Adrenal gland (tissue), 12 donors: ENCODE data around the gene IQSEC1. TPM values are rescaled to one million over a fixed set of nuclear protein-coding genes. Genes with fewer than 3 reads are reported as not detected.

Source experiments
- DNase-seq, 7 donors: peaks; one replicate each; pipeline ENCODE4 v3.0.0-alpha.2; 2019 to 2020
- H3K27ac ChIP-seq, 5 donors: fragments of 200-600 bp; sonication (generic) in 4 of 5; 1 replicate in 3 of 5; 2 replicates in 2 of 5; pipeline versions ENCODE4 v1.5.1 to v1.8.0; 2016 to 2020; ENCODE audit warnings: mild to moderate bottlenecking in 1 of 5
- H3K27me3 ChIP-seq: fragments of 200-600 bp; 2 replicates; pipeline ENCODE4 v1.8.0; 2021
- H3K36me3 ChIP-seq, 2 donors: fragments of 200-600 bp; replicated peaks in 1 of 2; 1 replicate in 1 of 2; 2 replicates in 1 of 2; pipeline versions ENCODE4 v1.5.1 to v1.8.0; 2018 to 2022
- H3K4me1 ChIP-seq, 2 donors: fragments of 200-600 bp; replicated peaks in 1 of 2; 1 replicate in 1 of 2; 2 replicates in 1 of 2; pipeline versions ENCODE4 v1.5.1 to v1.8.0; 2018 to 2021
- H3K4me3 ChIP-seq, 4 donors: fragments of 200-600 bp; sonication (generic) in 3 of 4; one replicate each; pipeline ENCODE4 v1.5.1; 2016 to 2018
- H3K9me3 ChIP-seq, 3 donors: fragments of 200-600 bp; sonication (generic) in 1 of 3; replicated peaks in 1 of 3; 1 replicate in 2 of 3; 2 replicates in 1 of 3; pipeline versions ENCODE4 v1.5.1 to v1.8.0; 2016 to 2021
- CTCF ChIP-seq, 6 experiments: fragments of 450-650 bp in 4 of 6; fragments of 200-600 bp in 2 of 6; sonication (generic) in 1 of 6; IDR thresholded peaks; 1 replicate in 5 of 6; 2 replicates in 1 of 6; pipeline versions ENCODE4 v1.5.1 to v1.8.0; 2016 to 2021; ENCODE audit warnings: antibody characterized with exemption in 6 of 6, mild to moderate bottlenecking in 2 of 6, moderate library complexity in 1 of 6
- POLR2A ChIP-seq, 2 donors: fragments of 450-650 bp; IDR thresholded peaks; one replicate each; pipeline ENCODE4 v1.6.1; 2017; ENCODE audit warnings: antibody characterized with exemption in 2 of 2, mild to moderate bottlenecking in 2 of 2, moderate library complexity in 1 of 2
- WGBS, 4 donors: extraction: QIAGEN DNeasy Blood & Tissue Kit in 2 of 4; methylation state at CpG; one replicate each; pipeline versions ENCODE4 v1.1.5 to v1.1.7; 2013 to 2017; 5-methylcytosine and 5-hydroxymethylcytosine counted together
- intact Hi-C, 2 donors: fragments of 100-400 bp; cut with DNase I; formaldehyde crosslinking; loops; one replicate each; pipeline versions ENCODE4 v1.14.1 to v1.15.0; 2022 to 2023
- polyA plus RNA-seq, 3 donors: library from polyadenylated mRNA; stranded (reverse); fragments of 200-250 nt in 2 of 3; fragments of 350-450 nt in 1 of 3; fragmentation: Illumina TruSeq in 1 of 3; extraction: RNeasy Lipid Tissue Mini Kit (QIAGEN cat#74804) in 1 of 3; gene quantifications; one replicate each; pipeline ENCODE4 v1.2.3, GENCODE V29; 2013 to 2014
- total RNA-seq, 9 donors: library from RNA; depleted of rRNA in 4 of 9; stranded (reverse); fragments of >200 nt in 4 of 9; fragments of 120-200 nt in 1 of 9; fragmentation: NEBNext Ultra II Directional in 1 of 9; extraction: Animal tissue kit (Norgen Biotek cat#: 25700) in 1 of 9; gene quantifications; one replicate each; pipeline versions ENCODE4 v1.1.0 to v1.2.4, GENCODE V29; 2013 to 2023
- donor health status: healthy with polysubstance abuse.
- donor health status: Bipolar disorder and iron deficiency.
- donor health status: DM: yes; HTN: yes; CAD: no.
- donor health status: DM: no; HTN: no; CAD: no.
- donor health status: DM: no; HTN: no; CAD: no.
- donor health status: DM: yes; HTN: yes; CAD: no.

IQSEC1 gene
- total and polyA plus RNA-seq, 12 donors = 24.4 to 133 (median 94.2) TPM

- H3K4me1 ChIP-seq = no peaks in the 10 kb centered on the region
- DNase-seq = no peak
- no peak overlapping the region for H3K4me3 ChIP-seq
- intact Hi-C loops = no loop called here
- H3K27ac ChIP-seq = no peak overlapping the region
- H3K9me3 ChIP-seq = no peaks in the 10 kb centered on the region
- TF ChIP-seq CTCF (IDR thresholded peaks at IDR 0.05) (no peak), POLR2A (IDR thresholded peaks at IDR 0.05) (no peak)
- 59 to 68% (median 64%) methylated on average over 8 of the region's 8 CpGs for WGBS, 4 donors
- H3K27me3 ChIP-seq = no peaks in the 10 kb centered on the region
- H3K36me3 ChIP-seq = no peaks in the 10 kb centered on the region
Measured at GRCh38 chr3:13037458-13038117, 35.6 kb downstream of the IQSEC1 start.

GRCh38 chr3:13034861-13035260, 38.4 kb downstream of the IQSEC1 start:
- H3K4me1 ChIP-seq = no peaks in the 10 kb centered on the region

GRCh38 chr3:13034109-13034800, 39.0 kb downstream of the IQSEC1 start:
- intact Hi-C loops = no loop called here
- DNase-seq = no peak

More at GRCh38 chr3:13034861-13035260, 38.4 kb downstream of the IQSEC1 start:
- intact Hi-C loops = no loop called here
- 71 to 97% (median 85%) methylated on average over 2 to 5 of the region's 5 CpGs; no CpG with 5 or more reads in 1 of the 4 donors for WGBS, 4 donors
- Histone ChIP-seq H3K27me3 (no peaks in the 10 kb centered on the region), H3K36me3 (no peaks in the 10 kb centered on the region), H3K9me3 (no peaks in the 10 kb centered on the region), H3K4me3 (no peak overlapping the region), H3K27ac (no peak overlapping the region)
- no peak for DNase-seq
- TF ChIP-seq CTCF (IDR thresholded peaks at IDR 0.05) (no peak), POLR2A (IDR thresholded peaks at IDR 0.05) (no peak)

More at GRCh38 chr3:13034109-13034800, 39.0 kb downstream of the IQSEC1 start:
- no peak for TF ChIP-seq POLR2A (IDR thresholded peaks at IDR 0.05)
- no peak for TF ChIP-seq CTCF (IDR thresholded peaks at IDR 0.05)
- no peak overlapping the region for H3K4me3 ChIP-seq
- WGBS, 4 donors = 91 to 96% (median 93%) methylated on average over 21 of the region's 21 CpGs
- H3K9me3 ChIP-seq = no peaks in the 10 kb centered on the region
- no peaks in the 10 kb centered on the region for H3K27me3 ChIP-seq
- H3K4me1 ChIP-seq = no peaks in the 10 kb centered on the region
- no peak overlapping the region for H3K27ac ChIP-seq
- H3K36me3 ChIP-seq = no peaks in the 10 kb centered on the region
